Astrocyte (in vitro differentiated cells and primary cell): ENCODE measurements around the gene NUP98.

Experiments used
- CTCF ChIP-seq: IDR thresholded peaks from 2 replicates; pipeline ENCODE4 v1.5.1; 2011; ENCODE audit warnings: low read depth, mild to moderate bottlenecking, inconsistent platforms, low read length, moderate library complexity; ENCODE audit not compliant: insufficient read depth
- EZH2 ChIP-seq: IDR thresholded peaks from 2 replicates; pipeline ENCODE4 v1.6.1; 2012; ENCODE audit warnings: mild to moderate bottlenecking, low read length, inconsistent platforms; ENCODE audit not compliant: insufficient read depth

- TF ChIP-seq CTCF (no peak), EZH2 (no peak)
Measured at GRCh38 chr11:3645552-3645951, 151.8 kb downstream of the NUP98 start.
